DOHH2 (cell line): ENCODE measurements around the gene NME2.

Experiments
- H3F3A ChIP-seq: fragments of 200-600 bp; sonication (generic), shearing (Covaris generic); 2 replicates; pipeline ENCODE4 v1.6.0; 2016; ENCODE audit warnings: antibody characterized with exemption, mild to moderate bottlenecking; ENCODE audit not compliant: control insufficient read depth, insufficient read depth
- H3K27ac ChIP-seq: fragments of 200-600 bp; sonication (generic); 2 replicates; pipeline ENCODE4 v1.5.1; 2014; ENCODE audit warnings: low read depth, mild to moderate bottlenecking, low read length, moderate library complexity
- H3K27me3 ChIP-seq: fragments of 200-600 bp; sonication (generic); 2 replicates; pipeline ENCODE4 v1.6.1; 2014; ENCODE audit warnings: mild to moderate bottlenecking, low read length, mixed read lengths; ENCODE audit not compliant: control insufficient read depth
- H3K36me3 ChIP-seq: fragments of 200-600 bp; sonication (generic); 2 replicates; pipeline ENCODE4 v1.6.1; 2014; ENCODE audit warnings: mild to moderate bottlenecking, low read length, moderate library complexity, mixed read lengths; ENCODE audit not compliant: control insufficient read depth
- H3K4me1 ChIP-seq: fragments of 200-600 bp; sonication (generic); 2 replicates; pipeline ENCODE4 v1.6.1; 2014; ENCODE audit warnings: mild to moderate bottlenecking, low read length, mixed read lengths; ENCODE audit not compliant: control insufficient read depth
- H3K4me2 ChIP-seq: fragments of 200-600 bp; sonication (generic); 2 replicates; pipeline ENCODE4 v1.6.0; 2014; ENCODE audit warnings: mild to moderate bottlenecking, low read length, moderate library complexity
- H3K4me3 ChIP-seq: fragments of 200-600 bp; sonication (generic); 2 replicates; pipeline ENCODE4 v1.5.1; 2014; ENCODE audit warnings: mild to moderate bottlenecking, low read length, mixed read lengths
- H3K79me2 ChIP-seq: fragments of 200-600 bp; sonication (generic); 2 replicates; pipeline ENCODE4 v1.6.1; 2014; ENCODE audit warnings: mild to moderate bottlenecking, low read length, mixed read lengths; ENCODE audit not compliant: control insufficient read depth
- H3K9me2 ChIP-seq: fragments of 200-600 bp; sonication (generic); replicated peaks from 2 replicates; pipeline ENCODE4 v1.6.1; 2014; ENCODE audit warnings: mild to moderate bottlenecking, low read length, mixed read lengths; ENCODE audit not compliant: control insufficient read depth
- H3K9me3 ChIP-seq: fragments of 200-600 bp; sonication (generic); 2 replicates; pipeline ENCODE4 v1.6.1; 2014; ENCODE audit warnings: antibody characterized with exemption, low read length, mixed read lengths; ENCODE audit not compliant: control insufficient read depth, insufficient read depth
- H4K20me1 ChIP-seq: fragments of 200-600 bp; sonication (generic); 2 replicates; pipeline ENCODE4 v1.6.0; 2014; ENCODE audit warnings: low read depth, mild to moderate bottlenecking, antibody characterized with exemption, low read length, moderate library complexity; ENCODE audit not compliant: control insufficient read depth, insufficient read depth
- EZH2phosphoT487 ChIP-seq: fragments of 200-600 bp; sonication (generic); IDR thresholded peaks from 2 replicates; pipeline ENCODE4 v1.6.1; 2017; ENCODE audit warnings: borderline replicate concordance, mild to moderate bottlenecking, antibody characterized with exemption, low read length, moderate library complexity, mixed read lengths
- TF ChIP-seq, protein P1 (sequence below): fragments of 200-600 bp; sonication (generic); IDR thresholded peaks from one replicate; pipeline ENCODE4 v1.5.1; 2014; ENCODE audit warnings: antibody characterized with exemption, mild to moderate bottlenecking, low read depth, low read length; ENCODE audit not compliant: poor library complexity, severe bottlenecking

NME2 gene

DNA sequence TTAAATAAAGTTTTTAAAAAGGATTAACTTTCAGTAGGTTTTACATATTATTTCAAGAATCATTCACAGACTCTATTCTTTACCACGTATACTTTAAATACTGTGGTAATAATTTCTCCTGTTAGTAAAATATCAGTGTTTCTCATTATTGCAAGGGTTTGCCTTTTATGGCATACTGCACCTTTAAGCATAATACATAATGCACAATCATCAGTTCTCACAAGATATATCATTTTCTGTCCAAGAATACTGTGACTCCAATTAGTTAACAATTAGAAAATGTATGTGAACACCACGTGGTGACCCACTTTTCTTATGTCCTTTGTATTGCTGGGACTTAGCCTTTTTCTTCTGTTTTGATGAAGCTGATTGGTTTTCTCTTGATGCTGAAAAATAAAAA lies 25.7 kb downstream of the NME2 start:
- Histone ChIP-seq H3K4me3 (no peak overlapping the region), H3K27me3 (no peaks in the 10 kb centered on the region), H3K4me1 (no peaks in the 10 kb centered on the region), H3K36me3 (peaks cover 62% of the 10 kb centered on the region), H3K9me2 (no peaks in the 10 kb centered on the region), H3K4me2 (no peak overlapping the region), H3K27ac (no peak overlapping the region), H3F3A (peaks cover 6% of the 10 kb centered on the region; the same call in 1 of the 2 replicates), H4K20me1 (no peaks in the 10 kb centered on the region), H3K9me3 (no peaks in the 10 kb centered on the region), H3K79me2 (no peaks in the 10 kb centered on the region)
- no peak for TF ChIP-seq EZH2phosphoT487
- TF ChIP-seq, protein P1, sequence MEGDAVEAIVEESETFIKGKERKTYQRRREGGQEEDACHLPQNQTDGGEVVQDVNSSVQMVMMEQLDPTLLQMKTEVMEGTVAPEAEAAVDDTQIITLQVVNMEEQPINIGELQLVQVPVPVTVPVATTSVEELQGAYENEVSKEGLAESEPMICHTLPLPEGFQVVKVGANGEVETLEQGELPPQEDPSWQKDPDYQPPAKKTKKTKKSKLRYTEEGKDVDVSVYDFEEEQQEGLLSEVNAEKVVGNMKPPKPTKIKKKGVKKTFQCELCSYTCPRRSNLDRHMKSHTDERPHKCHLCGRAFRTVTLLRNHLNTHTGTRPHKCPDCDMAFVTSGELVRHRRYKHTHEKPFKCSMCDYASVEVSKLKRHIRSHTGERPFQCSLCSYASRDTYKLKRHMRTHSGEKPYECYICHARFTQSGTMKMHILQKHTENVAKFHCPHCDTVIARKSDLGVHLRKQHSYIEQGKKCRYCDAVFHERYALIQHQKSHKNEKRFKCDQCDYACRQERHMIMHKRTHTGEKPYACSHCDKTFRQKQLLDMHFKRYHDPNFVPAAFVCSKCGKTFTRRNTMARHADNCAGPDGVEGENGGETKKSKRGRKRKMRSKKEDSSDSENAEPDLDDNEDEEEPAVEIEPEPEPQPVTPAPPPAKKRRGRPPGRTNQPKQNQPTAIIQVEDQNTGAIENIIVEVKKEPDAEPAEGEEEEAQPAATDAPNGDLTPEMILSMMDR, result no peak

- no peaks in the 10 kb centered on the region for H3K9me3 ChIP-seq
- no peak overlapping the region for H3K27ac ChIP-seq
- no peak for TF ChIP-seq EZH2phosphoT487
- TF ChIP-seq, protein P1, result no peak
- no peaks in the 10 kb centered on the region for H4K20me1 ChIP-seq
- no peak overlapping the region for H3K4me3 ChIP-seq
- H3K9me2 ChIP-seq, result no peaks in the 10 kb centered on the region
- H3K27me3 ChIP-seq, result no peaks in the 10 kb centered on the region
- H3K4me1 ChIP-seq, result no peaks in the 10 kb centered on the region
- no peaks in the 10 kb centered on the region for H3K79me2 ChIP-seq
- peaks cover 62% of the 10 kb centered on the region for H3K36me3 ChIP-seq
- H3F3A ChIP-seq, result no peaks in the 10 kb centered on the region
- no peak overlapping the region for H3K4me2 ChIP-seq
These were observed 31.5 kb downstream of the NME2 start for GRCh38 chr17:51197754-51198153.

DNA sequence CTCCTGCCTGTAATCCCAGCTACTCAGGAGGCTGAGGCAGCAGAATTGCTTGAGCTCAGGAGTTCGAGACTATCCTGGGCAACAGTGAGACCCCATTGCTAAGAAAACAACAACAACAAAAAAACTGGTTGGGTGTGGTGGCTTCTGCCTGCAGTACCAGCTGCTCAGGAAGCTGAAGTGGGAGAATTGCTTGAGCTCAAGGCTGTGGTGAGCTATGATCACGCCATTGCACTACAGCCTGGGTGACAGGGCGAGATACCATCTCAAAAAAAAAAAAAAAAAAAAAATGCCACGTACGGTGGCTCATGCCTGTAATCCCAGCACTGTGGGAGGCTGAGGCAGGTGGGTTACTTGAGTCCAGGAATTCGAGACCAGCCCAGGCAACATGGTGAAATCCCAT lies 34.1 kb downstream of the NME2 start:
- TF ChIP-seq EZH2phosphoT487, result no peak
- TF ChIP-seq, protein P1, result no peak
- peaks cover 60% of the 10 kb centered on the region for H3K36me3 ChIP-seq
- no peaks in the 10 kb centered on the region for H3F3A ChIP-seq
- no peak overlapping the region for H3K4me2 ChIP-seq
- H3K4me3 ChIP-seq, result no peak overlapping the region
- no peaks in the 10 kb centered on the region for H3K4me1 ChIP-seq
- H3K9me3 ChIP-seq, result no peaks in the 10 kb centered on the region
- H4K20me1 ChIP-seq, result no peaks in the 10 kb centered on the region
- H3K79me2 ChIP-seq, result no peaks in the 10 kb centered on the region
- H3K9me2 ChIP-seq, result no peaks in the 10 kb centered on the region
- no peak overlapping the region for H3K27ac ChIP-seq
- H3K27me3 ChIP-seq, result no peaks in the 10 kb centered on the region

- Histone ChIP-seq H3K79me2 (no peaks in the 10 kb centered on the region), H3K9me2 (no peaks in the 10 kb centered on the region), H3F3A (no peaks in the 10 kb centered on the region), H3K36me3 (peaks cover 58% of the 10 kb centered on the region), H3K27me3 (no peaks in the 10 kb centered on the region), H3K4me2 (no peak overlapping the region), H3K27ac (no peak overlapping the region), H3K4me1 (no peaks in the 10 kb centered on the region), H4K20me1 (no peaks in the 10 kb centered on the region), H3K9me3 (no peaks in the 10 kb centered on the region), H3K4me3 (no peak overlapping the region)
- TF ChIP-seq, protein P1, result no peak
- TF ChIP-seq EZH2phosphoT487, result no peak
These were observed 34.6 kb downstream of the NME2 start for GRCh38 chr17:51200846-51201245.
